ENCODE measurements around the gene PHTF1. TPM values are rescaled to one million over a fixed set of nuclear protein-coding genes. Genes with fewer than 3 reads are reported as not detected.

The PHTF1 gene
- polyA plus RNA-seq, 1 donor from 2014 or later = 16.7 TPM

DNA sequence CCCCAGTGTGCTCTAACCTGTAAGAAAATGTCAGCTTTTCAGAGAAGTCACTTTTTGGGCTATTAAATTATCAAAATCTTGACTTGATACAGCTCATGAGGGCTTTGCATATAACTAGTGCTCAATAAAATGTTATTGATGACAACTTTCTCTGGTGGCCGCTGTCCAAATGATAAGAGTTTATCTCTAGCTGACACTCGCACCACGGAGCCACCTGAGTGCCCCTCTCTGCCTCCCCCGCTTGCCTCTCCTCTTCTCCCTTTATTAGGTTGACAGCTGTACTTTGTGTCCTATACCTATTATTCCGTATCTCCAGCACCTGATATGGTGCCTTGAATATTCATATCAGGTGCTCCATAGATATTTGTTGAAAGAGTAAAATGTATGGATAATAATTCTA lies 82.8 kb downstream of the PHTF1 start:
- Mint-ChIP-seq H3K9me3 (no peaks in the 10 kb centered on the region), H3K36me3 (no peaks in the 10 kb centered on the region), H3K4me1 (peaks cover 0 to 1% (median 0%) of the 10 kb centered on the region in 3 donors), H3K27me3 (no peaks in the 10 kb centered on the region), H3K4me3 (no peak overlapping the region), H3K27ac (no peak overlapping the region)

GRCh38 chr1:113675302-113675701 lies 84.0 kb downstream of the PHTF1 start:
- no peaks in the 10 kb centered on the region for H3K4me1 Mint-ChIP-seq
- H3K27me3 Mint-ChIP-seq = no peaks in the 10 kb centered on the region
- H3K27ac Mint-ChIP-seq = no peak overlapping the region
- no peaks in the 10 kb centered on the region for H3K9me3 Mint-ChIP-seq
- H3K36me3 Mint-ChIP-seq = no peaks in the 10 kb centered on the region
- no peak overlapping the region for H3K4me3 Mint-ChIP-seq

DNA sequence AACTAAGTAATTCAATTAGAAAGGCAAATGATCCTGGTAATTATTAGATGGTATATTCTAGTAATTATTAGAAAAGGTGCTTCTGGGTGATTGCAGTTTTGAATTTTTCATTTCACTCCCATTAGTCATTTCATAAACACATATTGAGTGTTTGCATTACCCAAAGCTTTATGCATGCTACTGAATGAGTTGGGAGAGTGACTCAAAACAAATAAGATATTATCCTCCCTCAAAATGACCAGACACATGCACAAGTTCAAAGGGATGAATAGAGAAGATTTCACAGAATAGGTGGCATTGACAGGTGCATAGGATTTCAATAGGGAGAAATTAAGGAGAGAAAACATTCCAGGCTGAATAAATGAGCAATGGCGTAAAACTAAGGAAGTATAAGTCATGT lies 84.7 kb downstream of the PHTF1 start:
- Mint-ChIP-seq H3K36me3 (no peaks in the 10 kb centered on the region), H3K4me3 (no peak overlapping the region), H3K9me3 (no peaks in the 10 kb centered on the region), H3K27me3 (no peaks in the 10 kb centered on the region), H3K27ac (no peak overlapping the region), H3K4me1 (no peaks in the 10 kb centered on the region)

- Mint-ChIP-seq H3K36me3 (no peaks in the 10 kb centered on the region), H3K27me3 (no peaks in the 10 kb centered on the region), H3K9me3 (no peaks in the 10 kb centered on the region)
Observed at GRCh38 chr1:113672491-113672890, 86.8 kb downstream of the PHTF1 start.

GRCh38 chr1:113670650-113671049 lies 88.6 kb downstream of the PHTF1 start:
- no peak overlapping the region for H3K4me3 Mint-ChIP-seq
- no peaks in the 10 kb centered on the region for H3K27me3 Mint-ChIP-seq
- H3K4me1 Mint-ChIP-seq = no peaks in the 10 kb centered on the region

More at GRCh38 chr1:113672491-113672890, 86.8 kb downstream of the PHTF1 start:
- no peak overlapping the region for H3K27ac Mint-ChIP-seq
- H3K4me3 Mint-ChIP-seq = no peak overlapping the region
- H3K4me1 Mint-ChIP-seq = no peaks in the 10 kb centered on the region

DNA sequence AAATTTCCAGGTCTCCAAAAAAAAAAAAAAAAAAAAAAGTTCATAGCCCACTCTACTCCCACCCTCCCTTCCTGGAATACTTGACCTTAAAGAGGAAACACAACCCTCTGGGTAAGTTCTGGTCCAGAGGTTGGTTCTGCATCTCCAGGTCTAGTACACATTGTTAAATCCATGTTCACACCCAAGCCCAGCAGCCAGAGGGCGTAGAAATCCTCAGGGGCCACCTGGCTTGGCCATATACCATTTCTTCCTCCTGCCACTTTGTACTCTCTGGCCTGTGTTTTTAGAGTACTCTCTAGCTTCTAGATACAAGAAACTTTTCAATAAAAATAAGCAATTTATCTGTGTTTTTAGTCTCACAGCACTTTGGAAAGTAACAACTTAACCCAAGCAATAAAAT lies 89.3 kb downstream of the PHTF1 start:
- no peaks in the 10 kb centered on the region for H3K36me3 Mint-ChIP-seq
- no peak overlapping the region for H3K4me3 Mint-ChIP-seq
- H3K27me3 Mint-ChIP-seq = no peaks in the 10 kb centered on the region
- H3K9me3 Mint-ChIP-seq = no peaks in the 10 kb centered on the region
- no peaks in the 10 kb centered on the region for H3K4me1 Mint-ChIP-seq
- H3K27ac Mint-ChIP-seq = no peak overlapping the region

More at GRCh38 chr1:113670650-113671049, 88.6 kb downstream of the PHTF1 start:
- H3K27ac Mint-ChIP-seq = no peak overlapping the region
- no peaks in the 10 kb centered on the region for H3K36me3 Mint-ChIP-seq
- H3K9me3 Mint-ChIP-seq = no peaks in the 10 kb centered on the region

DNA sequence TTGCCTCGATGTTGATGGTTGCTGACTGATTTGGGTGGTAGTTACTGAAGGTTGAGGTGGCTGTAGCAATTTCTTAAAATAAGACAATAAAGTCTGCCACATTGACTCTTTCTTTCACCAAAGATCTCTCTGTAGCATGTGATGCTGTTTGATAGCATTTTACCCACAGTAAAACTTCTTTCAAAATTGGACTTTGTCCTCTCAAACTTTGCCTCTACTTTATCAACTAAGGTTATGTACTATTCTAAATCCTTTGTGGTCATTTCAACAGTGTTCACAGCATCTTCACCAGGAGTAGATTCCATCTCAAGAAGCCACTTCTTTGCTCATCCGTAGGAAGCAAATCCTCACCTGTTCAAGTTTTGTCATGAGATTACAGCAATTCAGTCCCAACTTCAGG lies 93.2 kb downstream of the PHTF1 start:
- Mint-ChIP-seq H3K9me3 (no peaks in the 10 kb centered on the region), H3K4me1 (no peaks in the 10 kb centered on the region), H3K36me3 (no peaks in the 10 kb centered on the region), H3K4me3 (no peak overlapping the region), H3K27me3 (no peaks in the 10 kb centered on the region), H3K27ac (no peak overlapping the region)

- Mint-ChIP-seq H3K27me3 (no peaks in the 10 kb centered on the region), H3K4me1 (no peaks in the 10 kb centered on the region), H3K4me3 (no peak overlapping the region), H3K9me3 (no peaks in the 10 kb centered on the region), H3K36me3 (no peaks in the 10 kb centered on the region), H3K27ac (no peak overlapping the region)
Observed at GRCh38 chr1:113665071-113665470, 94.2 kb downstream of the PHTF1 start.

GRCh38 chr1:113663165-113663951 lies 95.9 kb downstream of the PHTF1 start:
- Mint-ChIP-seq H3K4me1 (no peaks in the 10 kb centered on the region), H3K36me3 (no peaks in the 10 kb centered on the region), H3K9me3 (no peaks in the 10 kb centered on the region), H3K4me3 (no peak overlapping the region), H3K27me3 (no peaks in the 10 kb centered on the region), H3K27ac (no peak overlapping the region)

GRCh38 chr1:113662101-113662500 lies 97.2 kb downstream of the PHTF1 start:
- no peak overlapping the region for H3K4me3 Mint-ChIP-seq
- no peaks in the 10 kb centered on the region for H3K9me3 Mint-ChIP-seq
- H3K27me3 Mint-ChIP-seq = no peaks in the 10 kb centered on the region
- no peaks in the 10 kb centered on the region for H3K36me3 Mint-ChIP-seq
- H3K4me1 Mint-ChIP-seq = no peaks in the 10 kb centered on the region
- H3K27ac Mint-ChIP-seq = no peak overlapping the region

DNA sequence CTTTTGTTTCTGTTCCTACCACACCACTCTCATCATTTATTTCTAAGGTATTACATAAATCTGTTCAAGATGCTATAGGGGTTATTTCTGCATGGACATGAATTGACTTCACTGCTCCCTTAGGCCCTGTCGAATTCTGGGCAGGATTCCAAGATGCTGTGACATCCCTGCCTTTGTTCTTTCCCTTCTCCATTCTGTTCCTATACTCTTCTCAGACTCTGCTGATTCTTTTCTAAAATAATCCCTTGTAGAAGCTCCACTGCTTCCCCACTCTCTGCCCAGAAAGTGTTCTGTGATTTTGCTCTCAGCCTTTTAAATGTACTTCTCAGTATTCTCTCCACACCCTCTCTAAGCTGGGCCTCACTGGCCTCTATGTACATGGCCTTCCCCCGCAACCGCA lies 99.2 kb downstream of the PHTF1 start:
- H3K9me3 Mint-ChIP-seq = no peaks in the 10 kb centered on the region
- no peaks in the 10 kb centered on the region for H3K4me1 Mint-ChIP-seq
- H3K4me3 Mint-ChIP-seq = no peak overlapping the region
- H3K27me3 Mint-ChIP-seq = no peaks in the 10 kb centered on the region
- no peaks in the 10 kb centered on the region for H3K36me3 Mint-ChIP-seq
- no peak overlapping the region for H3K27ac Mint-ChIP-seq

DNA sequence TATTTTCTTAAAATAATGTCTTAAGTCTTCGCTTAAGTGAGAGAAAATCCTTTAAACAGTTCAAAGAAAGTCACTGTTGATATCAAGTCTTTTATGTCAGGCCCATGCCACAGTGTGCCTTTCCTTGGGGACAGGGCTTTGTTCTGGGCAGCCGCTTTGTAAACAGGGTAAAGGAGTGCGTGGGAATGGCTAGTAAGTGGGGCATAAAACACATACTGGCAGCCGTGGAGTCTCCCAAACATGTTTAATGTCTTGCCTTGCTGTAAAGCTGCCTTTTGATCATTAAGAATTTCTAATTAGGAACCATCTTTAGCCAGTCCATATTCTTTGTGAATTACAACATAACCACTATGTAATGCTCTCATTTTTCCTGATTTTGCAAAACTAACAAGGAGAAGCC lies 99.7 kb downstream of the PHTF1 start:
- no peaks in the 10 kb centered on the region for H3K36me3 Mint-ChIP-seq
- H3K27ac Mint-ChIP-seq = no peak overlapping the region

DNA sequence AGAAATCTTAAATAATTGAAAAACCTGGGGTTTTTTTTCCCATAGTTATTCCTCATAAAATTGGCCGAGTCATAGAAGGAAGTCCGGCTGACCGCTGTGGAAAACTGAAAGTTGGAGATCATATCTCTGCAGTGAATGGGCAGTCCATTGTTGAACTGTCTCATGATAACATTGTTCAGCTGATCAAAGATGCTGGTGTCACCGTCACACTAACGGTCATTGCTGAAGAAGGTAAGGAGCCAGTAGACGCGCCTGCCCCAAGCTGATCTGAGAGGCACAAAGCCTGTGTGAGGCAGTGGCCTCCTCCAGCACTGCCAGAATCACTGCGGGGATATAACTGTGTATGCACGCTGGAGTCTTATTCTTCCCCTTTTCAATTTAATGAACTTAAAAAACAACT lies 100.3 kb downstream of the PHTF1 start:
- Mint-ChIP-seq H3K4me3 (no peak overlapping the region), H3K36me3 (no peaks in the 10 kb centered on the region), H3K27ac (no peak overlapping the region), H3K9me3 (no peaks in the 10 kb centered on the region), H3K27me3 (no peaks in the 10 kb centered on the region), H3K4me1 (no peaks in the 10 kb centered on the region)

More for the DNA sequence above, 99.7 kb downstream of the PHTF1 start:
- Mint-ChIP-seq H3K27me3 (no peaks in the 10 kb centered on the region), H3K4me1 (no peaks in the 10 kb centered on the region), H3K4me3 (no peak overlapping the region), H3K9me3 (no peaks in the 10 kb centered on the region)

- no peaks in the 10 kb centered on the region for H3K27me3 Mint-ChIP-seq
- H3K36me3 Mint-ChIP-seq = no peaks in the 10 kb centered on the region
- H3K4me1 Mint-ChIP-seq = no peaks in the 10 kb centered on the region
- H3K27ac Mint-ChIP-seq = peak overlapping the region in 1 of 3 donors; percentile 67
- H3K9me3 Mint-ChIP-seq = peaks cover 0 to 2% (median 0%) of the 10 kb centered on the region in 3 donors
- no peak overlapping the region for H3K4me3 Mint-ChIP-seq
Observed at GRCh38 chr1:113657556-113658063, 101.7 kb downstream of the PHTF1 start.

DNA sequence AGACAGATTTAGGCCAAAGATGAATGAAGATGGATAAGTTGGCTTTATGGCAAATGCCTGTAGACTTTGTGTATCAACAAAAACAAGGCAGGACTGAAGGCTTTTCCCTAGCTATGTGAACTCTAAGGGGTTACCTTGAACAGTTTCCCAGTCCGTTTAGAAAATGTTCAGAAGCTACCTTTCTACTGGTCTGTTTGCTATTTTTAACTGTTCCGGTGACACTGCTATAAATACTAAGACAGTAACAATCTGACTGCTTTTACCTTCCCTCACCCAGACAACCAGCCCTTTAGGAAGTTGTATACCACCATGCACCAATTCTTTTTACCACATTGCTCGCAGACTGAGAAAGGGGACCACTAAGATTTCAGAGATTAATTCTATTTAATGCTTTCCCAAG lies 102.2 kb downstream of the PHTF1 start:
- Mint-ChIP-seq H3K27ac (peak overlapping the region in 1 of 3 donors; percentile 67), H3K36me3 (no peaks in the 10 kb centered on the region), H3K27me3 (no peaks in the 10 kb centered on the region), H3K9me3 (peaks cover 0 to 2% (median 0%) of the 10 kb centered on the region in 3 donors), H3K4me3 (no peak overlapping the region), H3K4me1 (no peaks in the 10 kb centered on the region)

GRCh38 chr1:113654883-113655282 lies 104.4 kb downstream of the PHTF1 start:
- Mint-ChIP-seq H3K27me3 (no peaks in the 10 kb centered on the region), H3K9me3 (peaks cover 0 to 2% (median 0%) of the 10 kb centered on the region in 3 donors), H3K27ac (no peak overlapping the region), H3K4me3 (no peak overlapping the region), H3K4me1 (no peaks in the 10 kb centered on the region), H3K36me3 (no peaks in the 10 kb centered on the region)
